Measurements from ENCODE around the gene HIVEP3. TPM values are rescaled to one million over a fixed set of nuclear protein-coding genes. Genes with fewer than 3 reads are reported as not detected.

HIVEP3 gene
- total and polyA plus RNA-seq, 11 donors: 3.2 to 11.9 (median 5.0) TPM

DNA sequence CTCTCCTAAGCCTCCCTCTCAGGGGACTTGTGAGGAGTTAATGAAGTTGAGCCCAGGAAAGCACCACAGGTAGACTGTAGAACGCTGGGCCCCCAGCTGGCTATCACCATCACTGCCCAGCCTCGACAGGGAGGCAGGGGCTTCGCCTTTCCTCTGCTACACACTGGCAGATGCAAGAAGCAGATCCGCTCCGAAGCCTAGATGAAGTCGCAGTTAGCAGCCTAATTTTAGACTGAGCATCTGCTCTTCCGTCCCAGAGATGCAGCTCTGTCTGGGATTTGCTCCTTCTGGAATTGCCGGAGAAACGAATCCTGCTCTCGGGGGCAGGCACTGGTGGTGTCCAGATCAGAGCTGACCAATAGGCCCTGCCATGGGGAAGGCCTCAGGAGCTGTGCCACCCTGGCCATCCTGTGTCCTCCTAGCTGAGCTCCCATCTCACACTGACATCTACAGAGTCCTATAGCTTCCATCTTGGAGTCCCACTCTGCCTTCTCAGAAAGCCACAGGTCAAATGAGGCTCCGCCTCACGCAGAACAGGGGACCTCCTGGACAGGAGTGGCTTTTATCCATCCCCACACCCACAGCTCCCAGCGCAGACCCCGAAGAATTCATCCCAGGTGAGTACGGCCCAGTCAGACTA lies 247.5 kb downstream of the HIVEP3 start:
- H3K36me3 ChIP-seq: no peaks in the 10 kb centered on the region
- DNase-seq (peak in 1 of 5 donors; percentile 11), ATAC-seq (no peak)
- H3K4me1 ChIP-seq: peaks cover 0 to 58% (median 14%) of the 10 kb centered on the region in 12 donors
- intact Hi-C loops (cut with DNase I): no loop called here
- H3K9me3 ChIP-seq: no peaks in the 10 kb centered on the region
- 85 to 95% (median 92%) methylated on average over 12 to 15 of the region's 15 CpGs for WGBS, 4 donors
- H3K4me3 ChIP-seq: no peak overlapping the region
- TF ChIP-seq POLR2A (IDR thresholded peaks at IDR 0.05): no peak
- TF ChIP-seq, protein P1, sequence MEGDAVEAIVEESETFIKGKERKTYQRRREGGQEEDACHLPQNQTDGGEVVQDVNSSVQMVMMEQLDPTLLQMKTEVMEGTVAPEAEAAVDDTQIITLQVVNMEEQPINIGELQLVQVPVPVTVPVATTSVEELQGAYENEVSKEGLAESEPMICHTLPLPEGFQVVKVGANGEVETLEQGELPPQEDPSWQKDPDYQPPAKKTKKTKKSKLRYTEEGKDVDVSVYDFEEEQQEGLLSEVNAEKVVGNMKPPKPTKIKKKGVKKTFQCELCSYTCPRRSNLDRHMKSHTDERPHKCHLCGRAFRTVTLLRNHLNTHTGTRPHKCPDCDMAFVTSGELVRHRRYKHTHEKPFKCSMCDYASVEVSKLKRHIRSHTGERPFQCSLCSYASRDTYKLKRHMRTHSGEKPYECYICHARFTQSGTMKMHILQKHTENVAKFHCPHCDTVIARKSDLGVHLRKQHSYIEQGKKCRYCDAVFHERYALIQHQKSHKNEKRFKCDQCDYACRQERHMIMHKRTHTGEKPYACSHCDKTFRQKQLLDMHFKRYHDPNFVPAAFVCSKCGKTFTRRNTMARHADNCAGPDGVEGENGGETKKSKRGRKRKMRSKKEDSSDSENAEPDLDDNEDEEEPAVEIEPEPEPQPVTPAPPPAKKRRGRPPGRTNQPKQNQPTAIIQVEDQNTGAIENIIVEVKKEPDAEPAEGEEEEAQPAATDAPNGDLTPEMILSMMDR (IDR thresholded peaks at IDR 0.05): no peak
- H3K27ac ChIP-seq: no peak overlapping the region
- no peaks in the 10 kb centered on the region for H3K27me3 ChIP-seq

DNA sequence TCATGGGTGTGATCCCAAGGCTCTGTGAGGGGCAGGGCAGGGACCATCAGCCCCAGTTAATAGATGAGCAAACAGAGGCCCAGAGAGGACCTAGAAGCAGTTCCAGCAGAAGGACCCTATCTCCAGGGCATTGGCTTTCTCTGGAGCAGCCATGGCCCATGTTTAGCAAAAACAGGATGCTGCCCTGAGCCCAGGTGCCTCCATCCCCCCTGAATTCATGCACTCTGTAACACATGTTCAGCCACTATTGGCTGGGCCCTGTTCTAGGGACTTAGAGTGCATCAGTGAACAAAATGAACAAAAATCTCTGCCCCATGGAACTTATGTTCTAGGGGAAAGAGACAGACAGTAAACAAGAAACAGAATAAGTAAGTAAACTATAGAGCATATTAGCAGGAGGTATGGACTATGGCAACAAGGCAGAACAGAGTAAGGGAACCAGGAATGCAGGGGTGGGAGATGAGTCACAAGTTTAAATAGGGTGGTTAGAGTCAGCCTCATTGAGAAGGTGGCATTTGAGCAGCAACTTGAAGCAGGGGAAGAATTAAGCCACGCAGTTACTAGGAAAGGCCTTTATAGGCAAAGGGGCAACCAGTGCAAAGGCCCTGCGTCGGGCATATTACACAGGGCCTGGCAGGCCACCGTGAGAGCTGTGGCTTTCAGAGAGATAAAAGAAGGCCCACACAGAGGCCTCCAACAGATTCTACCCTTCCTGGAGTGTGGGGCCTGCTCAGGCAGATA lies 248.3 kb downstream of the HIVEP3 start:
- H3K36me3 ChIP-seq: no peaks in the 10 kb centered on the region
- TF ChIP-seq, protein P1 (IDR thresholded peaks at IDR 0.05): no peak
- TF ChIP-seq POLR2A (IDR thresholded peaks at IDR 0.05): no peak
- peak in 1 of 4 donors; percentile 40 for ATAC-seq
- 88 to 95% (median 90%) methylated on average over 4 of the region's 4 CpGs for WGBS, 4 donors
- no peak overlapping the region for H3K27ac ChIP-seq
- intact Hi-C loops (cut with DNase I): no loop called here
- H3K4me3 ChIP-seq: no peak overlapping the region
- H3K27me3 ChIP-seq: no peaks in the 10 kb centered on the region
- DNase-seq: no peak
- no peaks in the 10 kb centered on the region for H3K9me3 ChIP-seq
- H3K4me1 ChIP-seq: peaks cover 0 to 58% (median 14%) of the 10 kb centered on the region in 12 donors

DNA sequence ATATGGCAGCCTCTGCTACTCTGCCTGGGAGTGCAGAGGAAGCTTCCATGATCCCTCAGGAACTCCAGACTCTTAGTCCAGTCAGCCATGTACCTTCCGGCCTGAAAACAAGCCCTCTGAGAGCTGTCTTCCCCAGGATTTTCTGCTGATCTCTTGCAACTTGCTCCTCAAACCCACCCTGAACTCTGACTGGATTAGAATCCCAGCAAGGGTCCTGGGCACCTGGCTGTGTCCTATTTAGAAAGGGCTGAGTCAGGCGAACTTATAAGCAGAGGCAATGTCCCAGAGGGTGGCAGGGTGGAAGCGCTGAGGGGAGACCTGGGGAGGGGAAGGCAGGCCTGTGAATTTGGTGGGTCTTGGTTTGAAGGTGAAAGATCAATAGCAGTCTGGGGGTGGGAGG lies 249.8 kb downstream of the HIVEP3 start:
- WGBS, 4 donors: 93 to 100% (median 97%) methylated on average over 3 of the region's 3 CpGs
- H3K4me1 ChIP-seq: peaks cover 0 to 63% (median 17%) of the 10 kb centered on the region in 12 donors
- intact Hi-C loops (cut with DNase I): loop anchor here in 1 of 10 donors (10.0 kb wide), 1 partner anchor 366 kb away; no protein-coding TSS in a partner anchor
- H3K4me3 ChIP-seq: no peak overlapping the region
- H3K27me3 ChIP-seq: no peaks in the 10 kb centered on the region
- H3K9me3 ChIP-seq: no peaks in the 10 kb centered on the region
- DNase-seq: peak in 1 of 5 donors; percentile 4
- no peaks in the 10 kb centered on the region for H3K36me3 ChIP-seq
- no peak for ATAC-seq
- TF ChIP-seq, protein P1 (IDR thresholded peaks at IDR 0.05): no peak
- TF ChIP-seq POLR2A (IDR thresholded peaks at IDR 0.05): no peak
- no peak overlapping the region for H3K27ac ChIP-seq

DNA sequence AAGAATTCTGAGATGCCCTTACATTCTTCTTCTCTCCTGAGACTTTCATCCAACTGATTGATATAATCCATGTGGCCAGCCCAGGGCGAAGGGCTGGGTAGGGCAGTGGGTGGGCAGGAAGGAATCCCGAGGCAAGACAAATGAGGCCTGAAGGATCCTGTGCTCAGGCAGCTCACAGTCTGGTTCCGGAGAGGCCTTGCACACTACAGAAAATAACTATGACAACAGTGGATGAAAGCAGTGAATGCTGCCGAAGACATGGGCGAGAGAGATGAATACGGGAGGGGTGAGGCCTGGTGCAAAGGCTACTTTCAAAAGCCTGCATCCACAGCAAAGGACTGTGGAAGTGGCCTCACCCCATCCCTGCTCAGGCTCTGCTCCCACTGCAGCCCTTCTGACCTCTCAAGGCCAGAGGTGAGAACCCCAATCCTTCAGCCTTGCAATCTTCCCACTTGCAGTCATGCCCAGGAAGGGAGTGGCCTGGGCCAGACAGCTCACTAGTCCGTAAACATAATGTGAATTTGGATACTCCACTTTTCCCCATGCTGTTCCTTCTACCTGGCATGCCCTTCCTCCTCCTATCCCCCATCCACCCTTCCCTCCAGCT lies 250.6 kb downstream of the HIVEP3 start:
- Histone ChIP-seq H3K4me1 (peaks cover 0 to 60% (median 11%) of the 10 kb centered on the region in 12 donors), H3K9me3 (no peaks in the 10 kb centered on the region), H3K27me3 (no peaks in the 10 kb centered on the region), H3K36me3 (no peaks in the 10 kb centered on the region), H3K4me3 (no peak overlapping the region), H3K27ac (no peak overlapping the region)
- intact Hi-C loops (cut with DNase I): loop anchor here in 1 of 10 donors (10.0 kb wide), 1 partner anchor 367 kb away; no protein-coding TSS in a partner anchor
- 80 to 94% (median 89%) methylated on average over 7 of the region's 7 CpGs for WGBS, 4 donors
- peak in 1 of 5 donors; percentile 7 for DNase-seq
- TF ChIP-seq, protein P1 (IDR thresholded peaks at IDR 0.05): no peak
- TF ChIP-seq POLR2A (IDR thresholded peaks at IDR 0.05): no peak
- ATAC-seq: no peak

Measured in heart left ventricle (tissue), 16 donors.